GM18951 (cell line): ENCODE measurements around the gene LRP1-AS.

Source experiments
- POLR2A ChIP-seq: IDR thresholded peaks from 4 replicates; pipeline ENCODE4 v1.6.1; 2011; ENCODE audit warnings: mild to moderate bottlenecking; ENCODE audit not compliant: insufficient read length, insufficient read depth; ENCODE audit errors: extremely low read depth
- in situ Hi-C: fragments of 300-500 bp; cut with MboI; formaldehyde crosslinking; loops from one replicate; pipeline ENCODE4 v1.12.0; 2022; ENCODE audit warnings: low sequenced_read_pairs, mixed read lengths, inconsistent platforms; ENCODE audit not compliant: unreplicated experiment

Gene LRP1-AS

DNA sequence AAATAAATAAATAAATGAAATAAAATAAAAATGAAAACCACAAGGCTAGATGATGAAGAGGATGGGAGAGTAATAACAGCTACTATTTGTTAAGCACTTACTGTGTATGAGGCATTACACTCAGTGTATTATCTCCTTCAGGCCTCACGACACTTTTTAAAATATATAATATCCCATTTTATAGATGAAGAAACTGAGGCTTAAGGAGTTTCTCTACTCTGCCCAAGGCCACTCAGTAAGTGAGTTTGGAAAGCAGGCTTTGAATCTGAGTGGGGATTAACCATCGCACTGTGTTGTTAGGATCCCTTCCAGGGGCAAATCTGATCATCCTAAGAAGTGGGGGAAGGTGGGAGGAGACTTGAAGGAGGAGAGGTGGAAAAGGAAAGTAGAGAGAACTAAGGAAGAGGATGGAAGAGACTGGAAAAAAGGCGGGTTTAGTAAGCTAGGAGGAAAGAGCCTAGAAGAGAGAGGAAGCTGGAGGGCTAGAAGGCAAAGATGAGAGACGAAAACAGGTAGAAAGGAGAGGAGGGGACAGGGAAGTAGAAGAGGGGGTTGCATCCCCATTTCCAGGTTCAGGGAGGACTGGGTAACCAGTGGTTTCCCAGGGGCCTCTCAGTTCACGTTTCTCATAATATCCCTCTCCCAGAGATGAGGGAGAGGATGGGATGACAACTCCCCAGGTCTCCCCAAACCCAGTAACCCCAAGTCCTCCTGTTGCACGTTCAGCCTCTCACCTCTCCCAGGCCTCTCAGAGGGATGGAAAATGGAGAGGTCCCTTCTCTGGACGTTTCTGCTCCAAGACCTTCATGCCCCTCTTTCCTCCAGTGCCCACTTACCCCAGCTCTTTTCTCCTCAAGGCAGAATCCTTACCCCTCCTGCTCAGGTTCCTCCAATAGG lies 38.0 kb downstream of the LRP1-AS start:
- in situ Hi-C loops, result loop anchor here (10.0 kb wide), 1 partner anchor 105 kb away; the partner anchor contains the start of gene ZBTB39
- no peak for TF ChIP-seq POLR2A

DNA sequence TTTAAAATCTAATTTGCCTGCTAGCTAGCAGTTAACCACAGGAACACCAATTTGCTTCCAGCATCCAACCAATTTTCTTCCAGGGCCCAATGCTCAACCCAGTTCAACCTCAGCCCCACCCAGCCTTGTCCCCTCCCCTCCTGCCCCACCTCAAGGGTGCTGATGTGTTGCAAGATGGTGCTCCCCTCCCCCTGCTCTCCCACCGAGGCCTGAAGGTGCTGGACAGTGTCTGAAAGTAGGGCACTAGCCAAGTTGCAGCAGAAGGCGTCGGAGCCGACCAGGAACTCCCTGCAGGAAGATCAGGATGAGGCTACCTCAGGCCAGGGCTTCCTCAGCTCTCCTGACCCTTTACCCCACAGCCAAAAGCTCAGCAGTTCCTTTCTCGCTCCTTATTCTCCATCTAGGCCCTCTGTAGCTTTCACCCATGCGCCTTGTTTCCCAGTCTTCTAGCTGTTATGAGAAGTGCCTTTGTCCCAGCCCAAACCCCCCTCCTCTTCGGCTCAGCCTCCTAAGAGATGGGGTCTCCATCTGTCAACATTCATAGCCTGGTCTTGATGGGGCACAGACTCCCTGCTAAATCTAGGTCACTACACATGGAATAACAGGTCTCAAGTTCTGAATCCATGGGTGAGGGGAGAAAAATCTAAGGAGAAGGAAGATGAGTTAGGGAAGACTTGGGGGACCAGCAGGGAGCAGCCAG lies 39.8 kb downstream of the LRP1-AS start:
- TF ChIP-seq POLR2A, result no peak
- in situ Hi-C loops, result no loop called here

DNA sequence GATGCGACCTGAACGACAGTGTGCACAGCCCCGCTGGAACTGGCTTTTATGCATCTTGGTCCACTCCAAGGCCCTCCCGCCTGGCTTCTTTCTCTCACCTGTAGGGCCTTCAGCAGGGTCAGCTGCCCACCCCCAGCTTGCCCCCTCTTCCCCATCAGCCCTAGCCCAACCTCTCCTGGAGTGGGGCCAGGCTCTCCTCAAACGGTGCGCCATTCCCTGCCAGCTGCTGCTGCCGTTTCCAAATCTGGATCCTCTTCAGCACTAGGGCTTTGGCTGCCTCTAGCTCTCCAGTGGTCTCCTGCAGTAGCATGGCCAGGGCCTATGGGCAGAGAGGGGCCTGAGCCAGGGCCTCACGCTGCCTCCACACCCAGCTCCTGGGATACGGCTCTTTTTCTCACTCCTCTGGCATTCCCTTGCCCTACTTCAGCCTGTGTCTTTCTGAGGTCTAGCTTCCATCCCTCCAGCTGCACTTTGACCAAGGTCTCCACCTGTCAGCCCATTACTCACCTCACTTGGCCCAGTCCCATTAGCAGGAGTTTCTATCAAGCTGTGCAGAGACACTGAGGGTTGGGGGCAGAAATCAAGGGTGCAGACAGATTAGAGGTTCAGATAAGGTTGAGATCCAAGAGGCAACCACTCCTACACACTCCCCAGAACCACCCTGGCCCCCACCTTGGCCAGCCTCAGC lies 41.3 kb downstream of the LRP1-AS start:
- in situ Hi-C loops, result no loop called here
- TF ChIP-seq POLR2A, result no peak

DNA sequence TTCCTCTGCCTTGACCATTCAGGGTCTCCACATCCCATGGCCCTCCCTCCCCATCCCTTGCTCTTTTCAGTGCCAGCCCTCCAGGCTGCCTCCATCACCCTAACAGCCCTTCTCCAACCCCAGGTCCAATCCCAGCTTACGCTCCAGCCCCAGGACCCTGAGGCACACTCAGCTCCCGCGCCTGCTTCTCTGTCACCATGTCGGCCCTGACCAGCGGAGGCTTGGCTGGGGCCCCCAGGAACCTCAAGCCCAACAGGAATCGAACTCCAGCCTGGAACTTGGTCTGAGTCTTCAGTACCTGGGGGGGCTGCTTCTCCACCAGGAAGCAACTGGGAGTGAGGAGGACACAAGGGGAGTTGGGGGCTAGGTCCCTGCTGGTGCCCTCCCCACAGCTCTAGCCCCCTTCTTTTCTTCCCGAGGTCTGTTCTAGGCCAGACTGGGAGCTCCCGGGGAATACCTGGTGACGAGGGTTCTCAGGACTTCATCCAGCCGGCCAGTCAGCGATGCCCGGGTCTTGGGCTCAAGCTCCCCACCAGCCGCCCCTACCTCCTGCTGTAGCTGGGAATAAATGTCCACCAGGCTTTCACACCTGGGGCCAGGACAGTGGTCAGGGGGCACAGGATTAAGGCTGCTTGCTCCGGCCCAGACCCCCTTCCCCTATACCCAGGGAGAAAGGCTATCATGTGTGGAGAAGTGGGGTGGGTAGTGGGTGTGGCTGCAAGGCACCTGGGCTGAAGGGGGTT lies 42.2 kb downstream of the LRP1-AS start:
- in situ Hi-C loops, result no loop called here
- no peak for TF ChIP-seq POLR2A

DNA sequence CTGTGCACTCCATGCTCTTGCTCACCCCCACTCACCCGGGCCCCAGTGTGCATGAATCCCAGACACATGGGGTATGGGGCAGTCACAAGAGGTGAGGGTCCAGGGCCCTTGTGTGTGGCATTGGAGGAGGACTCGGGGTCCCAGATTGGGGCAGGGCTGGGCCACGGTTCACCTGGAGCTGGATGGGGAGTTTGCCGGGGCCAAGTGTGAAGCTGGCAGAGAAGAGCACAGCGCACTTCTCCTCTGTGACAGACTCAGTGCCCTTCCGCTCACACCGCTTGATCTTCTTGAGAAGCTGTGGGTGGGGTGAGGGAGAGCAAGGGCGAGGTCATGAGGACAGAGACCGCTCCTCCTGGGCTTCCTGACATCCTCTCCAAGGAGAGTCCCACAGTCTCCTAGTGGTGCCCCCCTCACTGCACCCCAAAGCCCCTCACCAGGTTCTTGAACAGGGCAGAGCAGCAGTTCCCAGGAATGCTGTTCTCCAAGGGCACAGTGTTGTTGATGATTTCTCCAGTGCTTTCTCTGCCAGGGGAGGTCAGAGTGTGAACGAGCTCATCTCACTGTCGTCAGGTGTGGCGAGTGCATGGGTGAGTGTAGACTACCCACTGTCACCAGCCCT lies 43.0 kb downstream of the LRP1-AS start:
- in situ Hi-C loops, result no loop called here
- no peak for TF ChIP-seq POLR2A

DNA sequence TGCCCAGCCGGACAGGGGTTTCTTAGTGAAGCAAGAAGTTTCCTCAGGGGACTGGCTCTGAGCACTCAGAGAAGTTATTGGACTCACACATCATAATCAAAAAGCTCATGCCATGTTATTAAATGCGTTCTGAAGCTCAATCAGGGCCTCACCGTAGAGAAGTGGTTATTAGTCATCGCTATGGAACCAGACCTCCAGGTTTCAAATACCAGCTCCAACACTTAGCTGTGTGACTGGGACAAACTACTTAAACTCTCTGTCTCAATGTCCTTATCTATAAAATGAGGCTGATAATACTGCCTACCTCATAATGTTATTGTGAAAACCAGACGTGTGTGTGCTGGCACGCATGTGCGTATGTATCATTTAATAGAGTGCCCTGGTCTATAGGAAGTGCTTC lies 43.6 kb downstream of the LRP1-AS start:
- in situ Hi-C loops, result no loop called here

DNA sequence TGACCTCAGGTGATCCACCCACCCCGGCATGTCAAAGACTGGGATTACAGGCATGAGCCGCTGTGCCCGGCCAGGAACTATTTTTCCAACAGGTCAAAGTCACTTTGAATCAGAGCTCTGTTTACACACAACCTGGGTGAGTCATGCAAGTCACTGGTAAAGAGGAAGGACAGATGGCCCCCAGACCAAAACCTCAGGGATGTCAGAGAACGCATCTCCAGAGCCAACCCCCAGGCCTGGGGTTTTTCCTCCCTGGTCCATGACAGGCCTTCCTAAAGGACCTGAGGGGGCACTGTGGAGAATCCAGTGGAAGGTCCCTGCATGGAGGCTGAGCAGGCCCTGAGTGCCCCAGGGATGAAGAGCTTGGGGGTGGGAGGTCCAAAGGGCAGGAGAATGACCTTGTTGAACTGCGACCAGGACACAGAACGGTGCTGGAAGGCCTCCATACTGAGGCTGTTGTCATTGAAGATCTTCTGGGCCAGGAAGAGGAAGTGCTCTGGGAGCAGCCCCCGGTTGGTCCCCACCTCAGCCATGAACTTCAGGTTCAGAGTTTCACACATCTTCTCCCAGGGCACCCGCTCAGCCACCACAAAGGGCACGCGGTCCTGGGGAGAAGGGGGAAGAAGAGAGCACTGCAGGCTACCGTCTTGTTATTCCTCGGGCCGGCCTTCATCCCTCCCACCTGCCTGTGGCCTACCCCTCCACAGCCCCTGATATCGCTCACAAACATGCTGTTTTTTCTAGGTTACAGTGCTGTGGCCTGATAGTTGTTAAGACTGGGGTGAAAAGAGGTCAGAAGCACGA lies 45.3 kb downstream of the LRP1-AS start:
- in situ Hi-C loops, result no loop called here
- no peak for TF ChIP-seq POLR2A

More for the DNA sequence above, 43.6 kb downstream of the LRP1-AS start:
- no peak for TF ChIP-seq POLR2A

DNA sequence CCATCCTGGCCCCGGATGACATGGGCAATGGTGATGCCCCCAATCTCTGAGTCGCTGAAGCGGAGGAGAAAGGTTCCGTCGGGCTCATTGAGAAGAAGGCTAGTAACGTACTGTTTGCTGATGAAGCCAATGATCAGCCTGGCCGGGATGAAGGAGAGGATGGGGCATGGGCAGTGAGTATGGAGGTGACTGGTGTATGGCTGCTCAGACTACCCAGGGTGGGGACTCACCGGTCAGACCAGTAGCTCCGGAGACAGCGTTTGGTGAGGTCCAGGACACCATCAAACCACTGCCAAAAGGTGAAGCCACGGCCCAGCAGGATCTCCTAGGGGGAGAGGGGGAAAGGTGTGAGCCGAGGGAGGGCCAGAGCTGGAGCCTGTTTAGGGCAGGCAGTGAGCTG lies 47.7 kb downstream of the LRP1-AS start:
- in situ Hi-C loops, result no loop called here
- no peak for TF ChIP-seq POLR2A

DNA sequence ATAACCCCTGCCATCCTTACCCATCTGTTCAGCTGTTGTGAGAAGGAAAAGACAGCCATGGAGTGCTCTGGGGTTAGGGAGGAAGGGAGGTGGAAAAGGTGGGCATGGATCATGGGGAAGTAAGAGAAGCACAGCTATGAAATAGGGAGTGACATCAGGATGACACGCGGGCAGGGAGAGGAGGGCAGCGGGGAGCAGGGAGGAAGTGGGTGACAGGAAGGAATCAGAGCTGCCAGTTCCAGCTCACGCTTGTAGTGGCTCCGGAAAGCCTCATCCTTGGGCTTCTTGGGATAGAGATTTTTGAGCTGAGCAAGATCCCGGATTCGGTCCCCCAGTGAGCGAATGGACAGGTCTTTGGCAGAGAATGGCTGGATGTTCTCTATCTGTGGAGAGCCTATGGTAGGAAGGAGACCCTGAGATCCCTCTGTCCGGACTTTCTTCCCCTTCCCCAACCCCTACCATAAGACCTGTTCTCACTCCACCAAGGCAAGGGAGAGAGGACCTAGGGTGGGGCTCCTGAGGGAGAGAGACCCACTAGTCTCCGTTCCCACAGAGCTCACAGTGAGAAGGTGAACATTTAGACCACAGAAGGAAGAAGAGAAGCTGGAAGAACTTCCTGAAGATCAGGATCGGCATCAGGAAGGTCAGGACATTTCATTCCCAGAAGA lies 48.2 kb downstream of the LRP1-AS start:
- TF ChIP-seq POLR2A, result no peak
- in situ Hi-C loops, result no loop called here

DNA sequence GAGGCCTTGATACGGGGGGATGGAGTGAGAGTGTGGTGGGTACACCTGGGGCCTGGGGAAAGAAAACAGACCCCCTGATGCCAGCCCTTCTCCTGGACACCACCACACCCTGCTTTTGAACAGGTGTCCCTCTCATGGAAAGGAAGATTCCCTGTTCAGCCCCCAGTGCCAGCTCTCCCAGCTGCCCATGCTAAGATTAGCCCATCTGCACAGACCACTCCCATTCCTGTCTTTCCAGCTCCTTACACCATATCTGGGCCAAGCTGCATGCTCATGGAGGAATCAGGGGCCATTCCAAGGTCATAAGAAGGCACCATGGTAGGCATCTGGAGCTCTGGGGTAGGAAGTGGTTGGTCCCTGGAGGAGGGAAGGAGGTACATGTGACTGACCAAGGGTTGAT lies 48.9 kb downstream of the LRP1-AS start:
- no peak for TF ChIP-seq POLR2A
- in situ Hi-C loops, result no loop called here

DNA sequence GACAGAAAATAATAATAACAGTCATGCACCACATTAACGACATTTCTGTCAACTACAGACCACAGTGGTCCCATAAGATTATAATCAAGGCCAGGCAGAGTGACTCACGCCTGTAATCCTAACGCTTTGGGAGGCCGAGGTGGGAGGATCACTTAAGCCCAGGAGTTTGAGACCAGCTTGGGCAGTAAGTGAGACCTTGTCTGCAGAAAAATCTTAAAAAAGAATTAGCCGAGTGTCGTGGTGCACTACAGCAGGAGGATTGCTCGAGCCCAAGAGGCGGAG lies 49.9 kb downstream of the LRP1-AS start:
- in situ Hi-C loops, result no loop called here

More for the DNA sequence above, 49.9 kb downstream of the LRP1-AS start:
- no peak for TF ChIP-seq POLR2A
